Stimulated activated CD8-positive, alpha-beta memory T cell treated with anti-CD3 and anti-CD28 coated beads, Interleukin-15, amount 100 ng/mL, for 4 hours (primary cell): Measurements from ENCODE around the gene CACNA2D1.

Source experiments
- DNase-seq, 2 donors: peaks; one replicate each; pipeline ENCODE4 v3.0.0-alpha.2; 2020; ENCODE audit warnings: low read depth in 2 of 2

CACNA2D1 gene

DNA sequence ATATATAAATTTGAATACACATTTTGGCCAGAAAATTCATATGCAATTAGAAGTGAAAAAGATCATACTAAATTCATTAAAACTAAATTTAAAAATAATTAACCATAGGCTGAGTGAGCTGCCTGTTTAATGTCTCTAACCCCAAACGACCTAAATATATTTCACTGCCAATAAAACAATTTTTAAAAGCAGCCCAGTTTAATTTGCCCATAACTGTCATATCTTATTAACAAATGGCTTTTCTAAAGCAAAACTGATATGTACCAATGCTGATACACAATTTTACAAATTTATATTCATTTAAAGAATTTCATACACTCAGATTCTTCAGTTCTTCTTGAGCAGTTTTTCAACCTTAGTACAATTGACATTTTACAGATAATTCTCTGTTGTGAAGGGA, 99.9 kb downstream of the CACNA2D1 start:
- no peak for DNase-seq

DNA sequence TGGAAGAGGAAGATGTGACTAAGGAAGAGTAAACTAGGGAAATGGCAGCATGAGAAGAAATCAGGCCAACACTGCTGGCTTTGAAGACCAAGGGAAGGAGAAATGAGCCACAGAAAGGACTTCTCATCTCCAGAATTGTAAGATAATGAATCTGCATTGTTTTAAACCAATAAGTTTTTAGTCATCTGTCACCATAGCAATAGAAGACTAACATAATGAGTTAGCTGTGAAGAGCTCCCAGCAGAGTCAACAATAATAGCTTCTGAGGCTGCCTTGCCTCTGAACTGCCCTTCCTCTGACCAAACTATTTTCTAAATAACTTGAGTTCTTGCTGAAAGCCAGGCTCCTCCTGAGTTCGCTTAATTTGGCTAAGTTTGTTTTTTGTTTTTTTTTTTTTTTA, 103.6 kb downstream of the CACNA2D1 start:
- no peak for DNase-seq

DNA sequence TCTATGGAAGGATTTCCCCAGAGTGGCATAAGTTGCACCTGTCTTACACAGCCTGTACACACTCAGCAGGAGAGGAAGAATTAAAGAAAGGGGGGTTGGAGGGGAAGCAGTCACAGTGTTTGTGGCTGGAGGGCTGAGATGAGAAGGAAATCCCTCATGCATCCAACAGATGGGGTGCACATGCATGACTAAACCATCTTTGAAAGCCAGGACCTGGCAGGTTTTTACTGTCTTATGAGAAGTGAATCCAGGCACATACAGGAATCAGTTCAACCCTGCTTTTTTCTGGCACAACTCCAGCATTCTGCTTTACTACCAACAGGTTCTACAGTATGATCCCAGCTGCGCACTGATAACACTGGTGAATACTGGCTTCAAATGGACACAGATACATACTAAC, 107.7 kb downstream of the CACNA2D1 start:
- no peak for DNase-seq

DNA sequence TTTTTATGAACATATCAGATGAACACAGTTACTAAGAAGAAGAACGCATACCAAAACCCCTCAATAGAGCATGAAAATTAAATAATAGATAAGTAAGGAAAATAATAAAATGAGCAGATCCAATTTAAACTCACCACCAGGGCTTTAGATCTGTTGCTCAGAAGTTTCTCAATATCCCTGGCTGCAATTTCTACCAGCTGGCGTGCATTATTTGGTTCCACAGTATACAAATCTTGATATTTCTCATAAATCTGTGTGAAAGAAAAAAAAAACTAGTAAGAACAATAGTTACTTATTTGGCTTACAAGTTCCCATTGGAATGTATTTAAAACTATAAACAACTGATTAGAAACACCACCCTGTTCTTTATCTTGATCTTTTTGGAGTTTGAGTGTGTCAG, 108.6 kb downstream of the CACNA2D1 start:
- DNase-seq = no peak

DNA sequence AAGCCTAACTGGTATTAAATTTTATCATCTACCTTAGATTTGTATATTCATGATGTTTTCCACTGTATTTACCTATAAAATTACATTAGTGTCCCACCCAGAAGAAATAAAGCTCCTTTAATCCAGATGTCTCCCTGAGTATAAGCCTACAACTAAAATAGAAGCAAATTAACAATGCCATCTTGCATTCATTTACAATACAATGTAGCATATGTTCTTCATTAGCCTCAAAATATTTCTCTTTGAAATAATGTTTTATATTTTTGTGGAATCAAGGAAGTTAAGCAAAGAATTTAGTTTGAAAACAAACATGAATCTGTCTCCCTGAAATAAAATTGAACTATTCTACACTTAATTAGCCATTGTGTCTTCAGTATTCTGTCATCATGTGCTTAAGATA, 112.3 kb downstream of the CACNA2D1 start:
- DNase-seq = no peak

DNA sequence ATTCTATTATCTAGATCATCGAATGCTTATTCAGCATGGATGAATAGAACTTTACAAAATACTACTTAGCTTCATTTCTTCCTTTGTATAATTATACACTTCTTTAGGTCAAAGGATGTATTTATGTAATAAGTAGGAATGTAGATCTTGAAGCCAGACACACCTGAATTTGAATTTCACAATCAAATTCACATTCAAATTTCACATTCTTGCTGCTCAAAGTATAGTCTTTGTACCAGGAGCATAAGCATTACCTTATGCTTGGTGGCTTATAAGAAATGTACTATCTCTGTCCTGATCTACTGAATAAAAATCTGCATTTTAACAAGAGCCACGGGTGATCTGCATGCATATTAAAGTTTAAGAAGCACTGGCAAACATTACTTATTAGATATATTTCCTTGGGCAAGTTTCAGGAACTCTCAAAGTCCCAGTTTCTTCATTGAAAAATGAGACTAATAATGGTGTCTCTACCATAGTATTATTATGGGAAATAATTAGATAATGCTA, 112.8 kb downstream of the CACNA2D1 start:
- no peak for DNase-seq

DNA sequence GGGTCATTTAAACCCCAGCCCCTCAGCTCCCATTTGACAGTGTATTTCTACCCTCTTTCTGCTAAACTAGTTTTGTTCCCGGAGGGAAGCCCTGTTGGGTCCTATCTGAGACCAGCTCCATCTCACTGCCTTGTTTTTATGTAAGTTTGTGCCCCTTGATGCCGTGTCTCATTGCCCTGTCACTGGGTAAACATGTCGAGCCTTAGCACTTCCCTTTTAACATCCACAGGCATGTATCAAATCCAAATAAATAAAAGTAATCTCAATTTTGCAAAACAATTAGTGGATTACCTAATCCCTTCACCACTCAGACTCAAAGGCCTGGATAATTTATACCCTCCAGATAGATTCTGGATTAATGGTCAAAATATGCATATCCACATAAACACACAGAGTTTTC, 115.7 kb downstream of the CACNA2D1 start:
- DNase-seq = no peak

DNA sequence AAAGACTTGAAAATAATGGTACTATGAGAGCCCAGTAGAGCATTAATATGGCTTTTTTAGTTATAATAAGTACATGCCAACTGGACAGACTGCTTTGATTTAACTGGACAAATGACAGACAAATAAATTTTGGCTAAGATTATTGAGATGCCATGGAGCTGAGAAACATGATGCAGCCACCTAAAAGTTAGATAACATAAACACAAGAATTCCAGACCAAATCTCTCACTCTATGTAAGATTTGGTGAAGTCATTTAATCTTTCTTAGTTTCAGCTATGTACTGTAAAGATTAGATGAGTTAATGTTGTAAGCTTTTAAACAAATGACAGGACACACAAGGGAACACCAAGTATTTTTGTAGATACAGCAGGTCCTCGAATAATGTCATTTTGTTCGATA, 118.2 kb downstream of the CACNA2D1 start:
- no peak for DNase-seq

DNA sequence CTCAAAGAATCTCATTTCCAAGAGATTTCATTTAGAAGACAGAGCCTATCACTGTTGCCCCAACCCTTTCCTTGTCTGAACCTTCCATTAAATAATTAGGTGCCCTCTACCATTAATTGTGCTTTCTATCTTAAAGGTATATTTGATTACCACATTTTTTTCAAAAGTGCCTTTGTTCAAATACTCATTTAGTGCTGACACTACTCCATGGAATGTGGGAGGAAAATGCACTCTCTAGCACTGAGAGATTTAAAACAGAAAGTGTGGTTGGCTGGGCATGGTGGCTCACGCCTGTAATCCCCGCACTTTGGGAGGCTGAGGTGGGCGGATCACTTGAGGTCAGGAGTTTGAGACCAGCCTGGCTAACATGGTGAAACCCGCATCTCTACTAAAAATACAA, 119.8 kb downstream of the CACNA2D1 start:
- no peak for DNase-seq

DNA sequence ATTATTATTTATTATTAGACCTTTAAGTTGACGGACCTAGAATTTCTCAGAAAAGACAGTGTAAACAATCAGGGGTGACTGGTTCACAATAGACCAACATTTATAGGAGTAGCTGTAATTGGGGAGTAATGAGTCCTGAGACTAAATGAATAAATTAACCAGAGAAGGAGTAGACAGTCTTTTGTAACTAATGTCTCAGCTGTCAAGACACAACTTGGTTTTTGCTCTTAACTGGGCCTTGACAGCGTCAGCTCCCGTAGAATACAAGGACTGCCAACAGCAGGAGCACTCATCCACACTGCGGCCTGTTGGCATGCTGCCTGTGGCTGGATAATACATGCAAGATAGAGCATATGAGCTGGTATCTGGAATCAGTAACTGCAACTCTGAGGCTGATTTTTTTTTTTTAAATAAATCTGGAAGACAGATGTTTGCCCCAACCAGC, 123.9 kb downstream of the CACNA2D1 start:
- no peak for DNase-seq

DNA sequence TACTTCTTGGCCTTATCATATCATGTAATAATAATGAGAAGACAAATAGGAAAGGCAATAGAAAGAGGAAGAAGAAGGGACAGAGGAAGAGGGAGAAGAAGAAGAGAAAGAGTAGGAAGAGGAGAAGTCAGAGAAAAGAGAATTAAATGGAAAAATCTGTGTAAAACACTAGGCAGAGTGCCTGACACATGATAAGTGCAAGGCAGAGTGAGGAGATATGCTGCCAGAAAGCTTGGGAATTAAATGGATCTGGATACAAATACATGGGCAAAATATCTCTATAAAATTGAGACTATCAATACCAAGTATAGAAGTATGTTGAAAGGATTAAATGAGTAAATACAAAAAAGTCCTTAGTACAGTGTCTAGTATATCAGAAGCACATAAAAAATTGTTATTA, 124.8 kb downstream of the CACNA2D1 start:
- DNase-seq = no peak

DNA sequence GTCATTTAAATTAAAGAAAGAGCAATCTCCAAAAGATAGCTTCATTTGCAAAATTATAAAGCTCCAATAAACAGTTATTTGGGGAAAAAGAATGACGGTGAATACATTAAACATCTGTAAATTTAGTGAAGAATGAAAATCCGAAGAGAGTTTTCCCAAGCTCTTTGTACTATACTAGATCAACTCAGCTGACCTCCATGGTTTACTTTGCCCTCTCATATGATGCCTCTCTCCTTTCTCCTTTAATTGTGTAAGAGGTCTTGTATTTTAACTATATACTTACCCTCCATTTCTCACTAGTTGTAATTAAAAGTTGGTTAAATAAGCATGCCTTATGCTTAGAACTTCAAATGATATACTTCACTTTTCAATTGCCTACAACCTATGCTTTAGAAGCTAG, 125.8 kb downstream of the CACNA2D1 start:
- no peak for DNase-seq

DNA sequence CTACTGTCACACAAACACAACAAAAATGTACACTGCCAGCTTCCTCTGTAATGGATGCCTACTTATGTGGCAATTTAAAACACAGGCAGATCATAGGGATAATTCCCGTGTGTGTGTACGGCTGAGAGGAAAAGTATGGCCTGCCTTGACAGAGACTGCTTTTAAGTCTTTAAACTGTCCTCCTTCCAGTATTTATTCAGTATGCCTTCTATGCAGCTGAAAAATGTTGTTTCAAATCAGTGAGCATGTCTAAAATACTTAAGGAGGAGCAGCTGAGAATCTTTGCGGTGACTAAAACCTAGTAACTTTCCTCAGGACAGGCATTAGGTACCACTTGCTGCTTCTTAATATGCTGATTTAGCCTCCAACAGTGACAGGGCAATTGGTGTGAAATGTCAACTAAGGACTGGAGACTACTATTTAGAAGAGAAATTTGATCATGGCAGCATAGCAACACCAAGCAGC, 126.3 kb downstream of the CACNA2D1 start:
- no peak for DNase-seq

DNA sequence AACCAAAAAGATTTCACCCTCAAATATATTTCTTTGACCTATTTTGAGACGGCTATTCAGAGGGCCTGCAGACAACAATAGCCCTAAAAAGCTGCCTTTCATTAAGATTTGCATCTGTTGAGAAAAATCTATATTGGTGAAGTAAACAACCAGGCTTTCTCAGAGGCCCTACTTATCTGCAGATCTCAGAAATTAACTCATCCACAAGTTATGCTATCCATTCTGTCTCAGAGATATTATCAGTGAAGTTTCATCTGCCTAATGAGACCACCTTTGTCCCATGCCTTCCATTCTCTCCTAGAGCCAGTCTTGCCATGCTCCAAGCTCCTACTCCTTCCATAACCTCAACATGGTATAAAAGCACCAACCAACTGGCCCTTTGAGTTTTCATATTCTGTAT, 130.3 kb downstream of the CACNA2D1 start:
- no peak for DNase-seq

DNA sequence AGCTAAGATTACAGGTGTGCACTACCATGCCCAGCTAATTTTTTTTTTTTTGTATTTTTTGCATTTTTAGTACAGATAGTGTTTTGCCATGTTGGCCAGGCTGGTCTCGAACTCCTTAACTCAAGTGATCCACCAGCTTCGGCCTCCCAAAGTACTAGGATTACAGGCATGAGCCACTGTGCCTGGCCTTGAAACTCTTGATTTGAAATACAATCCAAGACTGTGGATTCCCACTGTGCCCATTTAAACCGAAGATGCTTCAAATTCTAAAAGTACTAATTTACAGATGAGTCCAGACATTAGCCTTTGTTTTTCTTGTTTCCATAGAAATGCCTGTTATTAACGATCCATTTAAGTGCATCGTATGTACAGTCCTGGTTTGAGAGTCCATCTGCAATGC, 130.9 kb downstream of the CACNA2D1 start:
- DNase-seq = no peak

DNA sequence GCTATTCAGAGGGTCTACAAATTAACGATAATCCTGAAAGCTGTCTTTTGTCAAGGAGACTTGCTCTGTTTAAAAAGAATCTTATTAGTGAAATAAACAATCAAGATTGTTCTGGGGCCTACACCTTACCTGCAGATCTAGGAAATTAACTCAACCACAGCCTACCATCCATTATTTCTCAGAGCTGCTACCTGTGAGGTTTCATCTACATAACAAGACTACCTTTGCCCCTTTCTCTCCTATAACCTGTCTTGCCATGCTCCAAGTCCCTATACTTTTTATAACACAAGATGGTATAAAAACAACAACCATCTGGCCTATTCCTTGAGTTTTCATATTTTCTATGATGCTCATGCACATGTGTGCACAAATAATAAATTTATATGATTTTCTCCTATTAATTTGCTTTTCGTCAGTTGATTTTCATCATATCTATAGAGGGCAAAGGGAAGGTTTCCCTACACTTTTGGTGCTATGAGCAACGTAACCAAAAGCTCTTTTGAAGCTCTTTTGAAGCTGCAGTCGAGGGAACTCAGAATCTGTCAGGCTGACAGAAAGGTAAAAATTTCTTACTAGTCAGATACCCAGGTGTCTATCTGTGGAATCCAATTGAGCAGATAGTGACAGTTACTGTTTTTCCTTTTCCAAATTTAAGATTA, 138.1 kb downstream of the CACNA2D1 start:
- no peak for DNase-seq

DNA sequence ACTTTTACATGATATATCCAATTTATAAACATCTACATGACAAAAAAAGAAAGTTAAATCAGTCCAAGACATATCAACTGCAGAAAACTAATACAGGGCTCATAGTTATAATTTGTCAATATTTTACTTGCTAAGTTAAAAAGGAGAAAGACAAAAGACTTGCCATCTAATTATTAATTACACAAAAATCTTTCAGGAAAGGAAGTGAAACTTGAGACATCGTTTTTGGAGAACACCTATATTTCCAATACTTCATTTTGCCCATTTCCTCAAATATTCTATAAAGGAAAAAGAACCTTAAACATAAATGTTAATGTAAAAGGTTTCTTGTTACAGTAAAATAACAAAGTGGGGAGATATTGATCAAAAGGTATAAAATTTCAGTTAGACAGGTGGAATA, 148.7 kb downstream of the CACNA2D1 start:
- no peak for DNase-seq

DNA sequence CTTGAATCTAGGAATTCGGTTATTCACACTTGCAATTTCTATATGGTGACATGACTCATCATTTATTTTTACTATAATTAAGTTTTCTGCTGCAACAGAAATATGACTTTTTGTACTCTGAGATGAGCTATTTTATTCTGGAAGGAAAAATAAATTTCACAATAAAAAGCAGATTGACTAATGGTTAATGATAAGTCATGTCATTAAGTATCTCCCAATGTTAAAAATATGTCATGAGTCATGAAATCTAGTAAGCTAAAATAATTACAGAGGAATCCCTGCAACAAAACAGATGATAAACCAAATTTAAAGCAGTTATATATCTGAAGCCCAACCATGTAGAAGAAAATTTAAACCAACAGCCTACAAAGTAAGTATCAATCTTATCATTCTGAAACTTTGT, 149.2 kb downstream of the CACNA2D1 start:
- DNase-seq = no peak

DNA sequence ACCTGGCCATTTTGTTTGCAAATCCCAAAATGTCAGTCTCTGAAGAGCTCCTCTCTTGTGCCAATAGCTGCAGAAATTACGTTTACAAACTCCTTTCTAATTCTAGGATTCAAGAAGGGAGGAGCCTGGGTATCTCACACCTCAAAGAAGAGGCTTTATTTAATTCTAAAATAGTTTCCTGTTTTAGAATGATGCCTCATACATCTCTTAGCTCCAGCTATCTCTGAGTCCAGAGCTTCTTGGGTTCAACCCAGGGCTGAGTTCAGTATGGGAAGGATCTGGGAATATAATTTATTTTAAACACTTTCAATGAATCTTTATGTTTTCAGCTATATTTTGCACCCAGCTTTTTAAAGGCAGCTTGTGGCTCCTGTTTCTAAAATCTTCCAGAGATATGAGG, 150.1 kb downstream of the CACNA2D1 start:
- DNase-seq = no peak

DNA sequence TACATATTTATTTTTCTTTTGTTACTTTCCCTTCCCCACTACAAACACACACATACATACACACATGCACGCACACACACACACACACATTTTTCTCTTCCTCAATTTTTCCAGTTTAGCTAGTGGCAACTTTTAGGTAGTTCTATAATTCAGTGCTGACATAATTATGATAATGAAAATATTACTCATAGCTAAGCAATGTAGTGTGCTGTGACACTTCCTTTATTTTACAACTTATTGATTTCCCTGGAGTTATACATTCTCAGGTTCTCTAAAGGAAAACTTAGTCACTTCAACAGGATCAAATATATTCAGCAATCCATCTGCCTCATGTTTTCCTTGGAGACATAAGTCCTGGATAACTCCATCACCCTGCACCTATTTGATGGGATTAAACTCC, 151.6 kb downstream of the CACNA2D1 start:
- DNase-seq = no peak

DNA sequence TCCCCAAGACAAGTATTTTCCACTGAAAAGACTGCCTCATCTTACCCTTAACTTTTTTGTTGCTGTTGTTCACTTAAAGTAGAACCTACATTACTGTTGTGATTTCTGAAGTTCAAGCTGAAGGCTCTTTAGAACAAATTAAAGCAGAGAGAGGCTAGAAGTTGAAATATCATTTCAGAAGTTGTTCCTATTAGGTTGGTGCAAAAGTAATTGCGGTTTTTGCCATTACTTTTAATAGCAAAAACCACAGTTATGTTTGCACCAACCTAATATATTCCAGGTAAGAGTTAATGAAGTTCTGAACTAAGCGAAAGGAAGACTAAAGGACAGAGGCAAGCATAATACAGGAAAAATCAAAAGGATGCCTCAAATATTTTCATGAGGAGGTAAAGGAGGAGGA, 153.7 kb downstream of the CACNA2D1 start:
- DNase-seq = no peak

DNA sequence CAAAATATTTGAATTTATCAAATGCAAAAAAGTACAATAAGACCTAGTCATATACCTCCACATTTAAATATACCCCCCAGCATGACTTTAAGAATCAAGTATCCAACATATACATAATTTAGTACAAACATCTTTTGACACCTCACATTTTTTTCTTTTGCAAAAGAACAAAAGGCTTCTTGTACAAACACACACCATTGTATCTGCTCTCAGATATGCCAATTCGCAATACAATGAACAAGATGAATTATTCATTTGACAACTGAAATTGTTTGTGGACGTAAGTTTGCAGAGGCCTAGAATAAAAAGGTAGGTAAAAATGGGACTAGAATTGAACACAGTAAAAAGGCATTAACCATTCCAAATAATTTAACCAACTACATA, 154.4 kb downstream of the CACNA2D1 start:
- no peak for DNase-seq

DNA sequence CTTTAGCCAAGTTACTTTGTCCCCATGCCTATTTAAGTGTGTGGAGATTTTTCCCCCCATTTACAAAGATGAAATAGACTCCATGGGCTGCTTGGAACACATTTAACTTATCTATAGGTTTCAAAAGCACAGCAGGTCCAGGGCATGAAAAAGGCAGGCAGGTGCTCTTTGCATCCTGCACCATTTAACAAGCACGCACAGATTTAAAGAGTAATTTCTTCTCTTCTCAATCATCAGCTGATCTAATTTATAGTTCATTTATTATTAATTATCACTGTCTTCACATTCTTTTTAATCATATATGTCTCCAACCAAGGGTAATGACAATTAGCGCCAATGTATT, 156.8 kb downstream of the CACNA2D1 start:
- DNase-seq = no peak

DNA sequence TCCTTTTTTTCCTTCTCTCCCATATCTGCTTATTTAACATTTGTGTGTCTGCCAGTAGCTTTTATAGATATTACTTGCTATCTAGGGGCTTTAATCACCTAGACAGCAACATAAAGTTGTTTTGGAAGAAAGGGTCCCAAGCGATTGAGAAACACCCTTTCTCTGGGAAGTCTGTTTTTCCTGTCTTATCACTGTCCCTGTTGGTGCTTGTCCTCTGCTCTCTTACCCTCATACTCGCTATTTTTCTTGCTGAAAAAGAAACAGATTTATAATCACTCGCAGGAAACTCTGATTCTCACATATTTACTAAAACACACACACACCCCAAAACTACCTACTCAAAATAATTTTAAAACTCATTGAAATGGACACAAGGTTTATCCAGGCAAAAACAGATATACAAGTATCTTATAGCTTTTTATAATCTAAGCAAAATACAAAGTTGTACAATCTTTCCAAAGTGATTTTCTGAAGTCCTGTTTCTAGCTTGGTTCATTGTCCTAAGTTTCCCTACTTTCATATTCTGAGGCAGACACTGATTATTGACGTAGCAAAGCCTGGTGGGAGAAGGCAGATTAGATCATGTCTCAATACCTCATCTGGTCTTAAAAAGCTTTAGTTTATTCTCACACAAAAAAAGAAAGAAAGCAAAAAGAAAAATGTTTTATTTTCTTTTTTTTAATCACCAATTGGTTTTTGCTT, 157.3 kb downstream of the CACNA2D1 start:
- DNase-seq = no peak
